ENCODE measurements around the gene DOHH. TPM values are rescaled to one million over a fixed set of nuclear protein-coding genes. Genes with fewer than 3 reads are reported as not detected.

Gene DOHH
- total and polyA plus RNA-seq, 2 experiments from 2014 or later = 19.0 to 34.7 TPM

- Histone ChIP-seq H4K20me1 (replicated peaks; ENCODE audit: insufficient read depth) (peaks cover 7% of the 10 kb centered on the region; the same call in 1 of the 2 replicates), H3K4me2 (no peak overlapping the region), H3K9me2 (ENCODE audit: insufficient read depth) (no peaks in the 10 kb centered on the region), H2AFZ (no peak overlapping the region), H3K79me2 (replicated peaks; ENCODE audit: insufficient read depth) (peaks cover 43% of the 10 kb centered on the region), H3K4me1 (ENCODE audit: insufficient read depth) (peaks cover 15% of the 10 kb centered on the region), H3K27me3 (ENCODE audit: insufficient read depth) (no peaks in the 10 kb centered on the region), H3K27ac (ENCODE audit: low read depth) (no peak overlapping the region), H3K4me3 (no peak overlapping the region), H3F3A (replicated peaks; ENCODE audit: low read depth) (no peaks in the 10 kb centered on the region), H3K36me3 (ENCODE audit: insufficient read depth) (no peaks in the 10 kb centered on the region)
- DNase-seq (ENCODE audit: low spot score) (no peak), ATAC-seq (no peak)
- Mint-ChIP-seq H3K27me3 (ENCODE audit: insufficient read depth, low read depth, poor library complexity) (peaks cover 27% of the 10 kb centered on the region), H3K9me3 (no peaks in the 10 kb centered on the region), H3K36me3 (ENCODE audit: low read depth) (peaks cover 11% of the 10 kb centered on the region; the same call in 2 of the 3 replicates), H3K4me1 (peaks cover 14% of the 10 kb centered on the region), H3K4me3 (peak overlapping the region; percentile 30; the same call in 1 of the 3 replicates), H3K27ac (no peak overlapping the region)
- no peak for TF ChIP-seq ZNF462 (CRISPR knock-in tag; IDR thresholded peaks at IDR 0.05)
- TF ChIP-seq ETS1 (IDR thresholded peaks at IDR 0.05) = no peak
- no peak for TF ChIP-seq ZNF114 (CRISPR knock-in tag; IDR thresholded peaks at IDR 0.05)
- no peak for TF ChIP-seq NANOG (IDR thresholded peaks at IDR 0.05; ENCODE audit: borderline replicate concordance)
- no peak for TF ChIP-seq ZNF331 (CRISPR knock-in tag; IDR thresholded peaks at IDR 0.05; ENCODE audit: low read depth)
- TF ChIP-seq JUNB (IDR thresholded peaks at IDR 0.05; ENCODE audit: unreplicated experiment) = no peak
- no peak for TF ChIP-seq POLR2AphosphoS5 (IDR thresholded peaks at IDR 0.05; ENCODE audit: low read depth)
- no peak for TF ChIP-seq CTCF (conservative IDR thresholded peaks at IDR 0.05; ENCODE audit: low read depth in 2 of 2)
- TF ChIP-seq REST (IDR thresholded peaks at IDR 0.05; ENCODE audit: unreplicated experiment) = no peak
- TF ChIP-seq STAT1 (IDR thresholded peaks at IDR 0.05; ENCODE audit: unreplicated experiment) = no peak
- no peak for TF ChIP-seq EZH2phosphoT487 (IDR thresholded peaks at IDR 0.05; ENCODE audit: unreplicated experiment)
- TF ChIP-seq CREB1 (CRISPR knock-in tag; IDR thresholded peaks at IDR 0.05; ENCODE audit: low read depth) = no peak
- TF ChIP-seq EZH2 (IDR thresholded peaks at IDR 0.05; ENCODE audit: low read depth, unreplicated experiment) = no peak
These were observed 8.5 kb upstream of the DOHH start for GRCh38 chr19:3508771-3509535.
